NCI-H2081 treated with DMSO at 0.1 percent for 48 hours (cell line): ENCODE measurements around the gene C10orf105.

Source experiments
- DNase-seq: peaks from one replicate; lab custom pipeline; 2025; lab: John Stamatoyannopoulos, UW

C10orf105 gene

GRCh38 chr10:71675295-71675970 is 44.1 kb downstream of the C10orf105 start:
- DNase-seq: no peak

GRCh38 chr10:71671994-71672946 is 47.3 kb downstream of the C10orf105 start:
- no peak for DNase-seq

GRCh38 chr10:71667387-71667752 is 52.2 kb downstream of the C10orf105 start:
- DNase-seq: no peak

GRCh38 chr10:71666639-71667386 is 52.8 kb downstream of the C10orf105 start:
- no peak for DNase-seq

- no peak for DNase-seq
Observed at GRCh38 chr10:71665456-71665855, 54.1 kb downstream of the C10orf105 start.

- no peak for DNase-seq
Observed at GRCh38 chr10:71664585-71664984, 55.0 kb downstream of the C10orf105 start.

GRCh38 chr10:71663311-71663710 is 56.3 kb downstream of the C10orf105 start:
- no peak for DNase-seq

- no peak for DNase-seq
Observed at GRCh38 chr10:71661779-71662336, 57.7 kb downstream of the C10orf105 start.
